ENCODE measurements around the gene ZNF438. TPM values are rescaled to one million over a fixed set of nuclear protein-coding genes. Genes with fewer than 3 reads are reported as not detected.

The ZNF438 gene
- total and polyA plus RNA-seq, 4 donors, result 7.8 to 19.2 (median 10.2) TPM

- DNase-seq (peak in 2 of 3 donors; percentile 39 to 44), ATAC-seq (ENCODE audit: insufficient read depth, low FRiP score) (no peak)
- WGBS, 2 donors, result 92 to 98% methylated on average over 2 of the region's 2 CpGs
- Histone ChIP-seq H3K9ac (ENCODE audit: insufficient read depth in 1 of 2, low read length in 2 of 2) (no peak overlapping the region), H3K36me3 (ENCODE audit: control insufficient read depth in 4 of 4, insufficient read depth in 4 of 4, low read length in 4 of 4) (no peaks in the 10 kb centered on the region), H3K27ac (ENCODE audit: low read depth in 1 of 2, low read length in 1 of 2) (no peak overlapping the region), H3K4me3 (no peak overlapping the region), H3K9me3 (ENCODE audit: control insufficient read depth in 4 of 4, insufficient read depth in 3 of 4, low read length in 3 of 4) (no peaks in the 10 kb centered on the region), H3K4me1 (ENCODE audit: control insufficient read depth in 5 of 5, insufficient read depth in 5 of 5, low read length in 5 of 5) (peaks cover 0 to 13% (median 5%) of the 10 kb centered on the region in 5 donors), H3K27me3 (ENCODE audit: control insufficient read depth in 3 of 3, insufficient read depth in 3 of 3, low read length in 2 of 3) (no peaks in the 10 kb centered on the region)
- TF ChIP-seq CTCF (IDR thresholded peaks at IDR 0.05; ENCODE audit: control extremely low read depth, extremely low read depth), result no peak
These were observed 164.8 kb downstream of the ZNF438 start for GRCh38 chr10:30866896-30867295.

DNA sequence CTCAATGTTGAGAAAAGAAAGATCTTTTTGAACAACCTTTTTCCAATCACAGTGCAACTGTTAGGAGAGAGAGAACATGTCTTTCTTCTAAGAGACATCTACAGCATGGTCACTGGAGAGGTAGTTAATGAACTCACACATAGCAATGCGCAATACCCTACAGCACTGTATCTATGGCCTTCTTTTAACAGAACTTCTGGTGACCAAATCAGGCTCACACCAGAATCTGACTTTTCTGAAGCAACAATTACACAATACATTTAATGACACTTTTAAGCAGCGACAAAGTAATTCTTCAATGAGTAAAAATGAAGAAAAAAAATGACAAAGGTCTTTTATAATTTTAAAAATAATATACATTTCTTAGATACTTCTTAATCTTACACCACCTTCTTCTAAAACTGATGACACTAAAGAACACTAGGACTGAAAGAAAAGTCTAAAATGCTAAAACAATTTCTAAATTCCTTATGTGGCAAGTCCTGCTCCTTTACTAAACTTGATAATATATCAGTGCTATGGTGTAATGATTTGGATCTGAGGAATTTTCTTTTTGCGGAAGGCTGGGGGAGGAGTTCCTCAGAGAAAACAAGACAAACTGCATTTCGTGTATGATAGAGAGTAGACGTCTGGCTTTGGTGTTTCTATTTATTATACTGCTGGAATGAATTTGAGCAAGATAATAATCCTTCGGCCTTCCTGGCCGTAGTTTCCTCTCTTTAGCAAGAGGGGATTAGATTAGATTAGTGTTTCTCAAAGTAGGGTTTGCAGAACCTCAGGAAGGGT lies 166.3 kb downstream of the ZNF438 start:
- no peak for ATAC-seq (ENCODE audit: insufficient read depth, low FRiP score)
- H3K4me1 ChIP-seq (ENCODE audit: control insufficient read depth in 5 of 5, insufficient read depth in 5 of 5, low read length in 5 of 5), result peaks cover 0 to 27% (median 5%) of the 10 kb centered on the region in 5 donors
- TF ChIP-seq CTCF (IDR thresholded peaks at IDR 0.05; ENCODE audit: control extremely low read depth, extremely low read depth), result no peak
- no peak overlapping the region for H3K27ac ChIP-seq (ENCODE audit: low read depth in 1 of 2, low read length in 1 of 2)
- no peak overlapping the region for H3K9ac ChIP-seq (ENCODE audit: insufficient read depth in 1 of 2, low read length in 2 of 2)
- no peaks in the 10 kb centered on the region for H3K36me3 ChIP-seq (ENCODE audit: control insufficient read depth in 4 of 4, insufficient read depth in 4 of 4, low read length in 4 of 4)
- DNase-seq, result peak in 2 of 3 donors; percentile 25 to 31
- no peak overlapping the region for H3K4me3 ChIP-seq
- no peaks in the 10 kb centered on the region for H3K27me3 ChIP-seq (ENCODE audit: control insufficient read depth in 3 of 3, insufficient read depth in 3 of 3, low read length in 2 of 3)
- H3K9me3 ChIP-seq (ENCODE audit: control insufficient read depth in 4 of 4, insufficient read depth in 3 of 4, low read length in 3 of 4), result no peaks in the 10 kb centered on the region
- 23 to 56% methylated on average over 7 of the region's 7 CpGs for WGBS, 2 donors

- 86 to 90% methylated on average over 9 of the region's 9 CpGs for WGBS, 2 donors
- H3K9ac ChIP-seq (ENCODE audit: insufficient read depth in 1 of 2, low read length in 2 of 2), result no peak overlapping the region
- DNase-seq, result no peak
- H3K27ac ChIP-seq (ENCODE audit: low read depth in 1 of 2, low read length in 1 of 2), result no peak overlapping the region
- H3K4me1 ChIP-seq (ENCODE audit: control insufficient read depth in 5 of 5, insufficient read depth in 5 of 5, low read length in 5 of 5), result peaks cover 0 to 28% (median 5%) of the 10 kb centered on the region in 5 donors
- ATAC-seq (ENCODE audit: insufficient read depth, low FRiP score), result no peak
- no peak for TF ChIP-seq CTCF (IDR thresholded peaks at IDR 0.05; ENCODE audit: control extremely low read depth, extremely low read depth)
- no peaks in the 10 kb centered on the region for H3K36me3 ChIP-seq (ENCODE audit: control insufficient read depth in 4 of 4, insufficient read depth in 4 of 4, low read length in 4 of 4)
- no peaks in the 10 kb centered on the region for H3K27me3 ChIP-seq (ENCODE audit: control insufficient read depth in 3 of 3, insufficient read depth in 3 of 3, low read length in 2 of 3)
- no peak overlapping the region for H3K4me3 ChIP-seq
- no peaks in the 10 kb centered on the region for H3K9me3 ChIP-seq (ENCODE audit: control insufficient read depth in 4 of 4, insufficient read depth in 3 of 4, low read length in 3 of 4)
These were observed 168.0 kb downstream of the ZNF438 start for GRCh38 chr10:30863516-30864210.

All from lung (tissue), 12 donors.